GM21786 (cell line): ENCODE data around the gene DENND1A.

ENCODE experiments used
- ATAC-seq: cut with Tn5 transposase; IDR thresholded peaks from one replicate; pipeline ENCODE4 v1.9.1; 2021; ENCODE audit not compliant: unreplicated experiment

The DENND1A gene

GRCh38 chr9:123865226-123866000 lies 64.5 kb downstream of the DENND1A start:
- no peak for ATAC-seq

- ATAC-seq, result no peak
Measured at GRCh38 chr9:123864251-123864650, 65.7 kb downstream of the DENND1A start.

GRCh38 chr9:123863164-123863855 lies 66.6 kb downstream of the DENND1A start:
- no peak for ATAC-seq

- no peak for ATAC-seq
Measured at GRCh38 chr9:123861756-123862120, 68.2 kb downstream of the DENND1A start.

- ATAC-seq, result no peak
Measured at GRCh38 chr9:123861086-123861755, 68.7 kb downstream of the DENND1A start.

GRCh38 chr9:123860603-123861002 lies 69.3 kb downstream of the DENND1A start:
- ATAC-seq, result no peak

- no peak for ATAC-seq
Measured at GRCh38 chr9:123852403-123852802, 77.5 kb downstream of the DENND1A start.

- ATAC-seq, result no peak
Measured at GRCh38 chr9:123851851-123852250, 78.1 kb downstream of the DENND1A start.

- ATAC-seq, result no peak
Measured at GRCh38 chr9:123848447-123849085, 81.4 kb downstream of the DENND1A start.

GRCh38 chr9:123846966-123847365 lies 83.0 kb downstream of the DENND1A start:
- no peak for ATAC-seq

- ATAC-seq, result no peak
Measured at GRCh38 chr9:123843703-123844102, 86.2 kb downstream of the DENND1A start.

GRCh38 chr9:123835821-123836220 lies 94.1 kb downstream of the DENND1A start:
- no peak for ATAC-seq

- ATAC-seq, result no peak
Measured at GRCh38 chr9:123834889-123835562, 94.9 kb downstream of the DENND1A start.

- ATAC-seq, result no peak
Measured at GRCh38 chr9:123834218-123834888, 95.6 kb downstream of the DENND1A start.

GRCh38 chr9:123832858-123833650 lies 96.9 kb downstream of the DENND1A start:
- no peak for ATAC-seq

GRCh38 chr9:123832176-123832575 lies 97.8 kb downstream of the DENND1A start:
- ATAC-seq, result no peak

GRCh38 chr9:123828449-123828848 lies 101.5 kb downstream of the DENND1A start:
- ATAC-seq, result no peak

- no peak for ATAC-seq
Measured at GRCh38 chr9:123825342-123826060, 104.4 kb downstream of the DENND1A start.
